K562 (cell line): ENCODE data around the gene KLHL35. TPM values are rescaled to one million over a fixed set of nuclear protein-coding genes. Genes with fewer than 3 reads are reported as not detected.

Source experiments
- BRF2 ChIP-seq: IDR thresholded peaks from 3 replicates; pipeline ENCODE4 v1.6.1; 2011; ENCODE audit warnings: borderline replicate concordance, mild to moderate bottlenecking; ENCODE audit not compliant: insufficient read length, insufficient read depth
- HLTF ChIP-seq: fragments of 450-650 bp; IDR thresholded peaks from 2 replicates; pipeline ENCODE4 v1.6.1; 2016
- HMG20A ChIP-seq: fragments of 450-650 bp; formaldehyde crosslinking; conservative IDR thresholded peaks from 2 replicates; pipeline ENCODE4 v1.4.0; 2020; ENCODE audit warnings: mild to moderate bottlenecking, mixed read lengths
- HNRNPUL1 ChIP-seq: fragments of 200-400 bp; formaldehyde crosslinking; IDR thresholded peaks from 2 replicates; pipeline ENCODE4 v1.6.1; 2017; ENCODE audit warnings: low read length
- MLX ChIP-seq, 2 experiments: fragments of 450-650 bp in 1 of 2; sonication (generic) in 1 of 2; formaldehyde crosslinking; conservative IDR thresholded peaks; 2 replicates each; pipeline versions ENCODE4 v1.4.0 to v1.8.1; 2020 to 2022; ENCODE audit warnings: mild to moderate bottlenecking in 1 of 2, missing genetic modification reagents in 1 of 2
- ZNF224 ChIP-seq: sonication (generic); formaldehyde crosslinking; IDR thresholded peaks from 2 replicates; pipeline ENCODE4 v1.8.0; 2022; ENCODE audit warnings: mild to moderate bottlenecking, missing genetic modification reagents
- ZNF449 ChIP-seq: fragments of 250-450 bp; sonication (Bioruptor Pico); IDR thresholded peaks from 2 replicates; pipeline ENCODE4 v1.8.0; 2022; ENCODE audit warnings: moderate library complexity, mild to moderate bottlenecking, inconsistent platforms
- polyA plus RNA-seq, 8 experiments: library from polyadenylated mRNA; depleted of rRNA in 4 of 8; stranded (reverse) in 5 of 8; unstranded in 3 of 8; fragments of >200 nt; fragmentation: Nextera tagmentation in 2 of 8; fragmentation: Illumina TruSeq in 1 of 8; extraction: Ambion mirVana in 2 of 8; extraction: Trizol in 1 of 8; gene quantifications; 2 replicates each; pipeline versions ENCODE4 v1.2.1 to v1.2.3, GENCODE V29; 2011 to 2014; ENCODE audit warnings: inconsistent platforms in 1 of 8, missing spikeins in 1 of 8
- total RNA-seq, 7 experiments: library from RNA; depleted of rRNA in 6 of 7; stranded (reverse); fragments of >200 nt in 6 of 7; fragmentation: Illumina TruSeq in 2 of 7; extraction: Trizol in 2 of 7; gene quantifications; 2 replicates each; pipeline versions ENCODE4 v1.2.1 to v1.2.3, GENCODE V29; 2011 to 2021; ENCODE audit warnings: low replicate concordance in 1 of 7
- TF ChIP-seq, protein P1 (sequence below), 2 experiments: IDR thresholded peaks; 2 replicates each; pipeline ENCODE4 v1.6.1; 2012; ENCODE audit warnings: improper control_type of control experiment in 2 of 2, low read depth in 2 of 2, low read length in 2 of 2, borderline replicate concordance in 1 of 2

Gene KLHL35
- total and polyA plus RNA-seq, 9 of the 15 experiments (the other 6 are each of a cell fraction or from before 2014, with no cell fraction given): not detected

GRCh38 chr11:75461151-75461550 is 28.1 kb upstream of the KLHL35 start (continued):
- TF ChIP-seq BRF2 (no peak), ZNF224 (CRISPR knock-in tag) (no peak), MLX (CRISPR knock-in tag; conservative IDR thresholded peaks at IDR 0.05) (no peak), ZNF449 (CRISPR knock-in tag) (no peak), HLTF (no peak), HMG20A (CRISPR knock-in tag) (no peak), HNRNPUL1 (no peak)
- TF ChIP-seq, protein P1, sequence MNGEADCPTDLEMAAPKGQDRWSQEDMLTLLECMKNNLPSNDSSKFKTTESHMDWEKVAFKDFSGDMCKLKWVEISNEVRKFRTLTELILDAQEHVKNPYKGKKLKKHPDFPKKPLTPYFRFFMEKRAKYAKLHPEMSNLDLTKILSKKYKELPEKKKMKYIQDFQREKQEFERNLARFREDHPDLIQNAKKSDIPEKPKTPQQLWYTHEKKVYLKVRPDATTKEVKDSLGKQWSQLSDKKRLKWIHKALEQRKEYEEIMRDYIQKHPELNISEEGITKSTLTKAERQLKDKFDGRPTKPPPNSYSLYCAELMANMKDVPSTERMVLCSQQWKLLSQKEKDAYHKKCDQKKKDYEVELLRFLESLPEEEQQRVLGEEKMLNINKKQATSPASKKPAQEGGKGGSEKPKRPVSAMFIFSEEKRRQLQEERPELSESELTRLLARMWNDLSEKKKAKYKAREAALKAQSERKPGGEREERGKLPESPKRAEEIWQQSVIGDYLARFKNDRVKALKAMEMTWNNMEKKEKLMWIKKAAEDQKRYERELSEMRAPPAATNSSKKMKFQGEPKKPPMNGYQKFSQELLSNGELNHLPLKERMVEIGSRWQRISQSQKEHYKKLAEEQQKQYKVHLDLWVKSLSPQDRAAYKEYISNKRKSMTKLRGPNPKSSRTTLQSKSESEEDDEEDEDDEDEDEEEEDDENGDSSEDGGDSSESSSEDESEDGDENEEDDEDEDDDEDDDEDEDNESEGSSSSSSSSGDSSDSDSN (IDR thresholded peaks at IDR 0.05; ENCODE audit: borderline replicate concordance in 1 of 2, low read depth in 2 of 2, low read length in 2 of 2): no peak
